T-helper 2 cell (primary cell): ENCODE measurements around the gene IKZF3.
"Not testable (repeated sequence)": the region's sequence is repeated elsewhere in the genome, so short reads cannot be mapped to it uniquely, and the experiment has no call there.

Experiments used
- DNase-seq, 5 experiments: peaks; one replicate each; pipeline versions ENCODE4 v3.0.0 to v3.0.0-alpha.2; 2012 to 2022

Gene IKZF3

GRCh38 chr17:39777534-39778365 is 86.4 kb downstream of the IKZF3 start:
- DNase-seq: peak in 1 of 5 experiments; percentile 89

- DNase-seq: peak in 1 of 5 experiments; percentile 65
Observed at GRCh38 chr17:39776252-39776651, 87.9 kb downstream of the IKZF3 start.

GRCh38 chr17:39775031-39775430 is 89.1 kb downstream of the IKZF3 start:
- no peak for DNase-seq

- no peak for DNase-seq
Observed at GRCh38 chr17:39774047-39774446, 90.1 kb downstream of the IKZF3 start.

- peak in 2 of 5 experiments; percentile 58 to 61 for DNase-seq
Observed at GRCh38 chr17:39772987-39773934, 90.9 kb downstream of the IKZF3 start.

- DNase-seq: no peak
Observed at GRCh38 chr17:39772415-39772814, 91.7 kb downstream of the IKZF3 start.

- DNase-seq: peak in 4 of 5 experiments; percentile 24 to 98 (median 58)
Observed at GRCh38 chr17:39769974-39770587, 94.0 kb downstream of the IKZF3 start.

- no peak for DNase-seq
Observed at GRCh38 chr17:39767147-39767546, 97.0 kb downstream of the IKZF3 start.

- no peak for DNase-seq
Observed at GRCh38 chr17:39765766-39766165, 98.3 kb downstream of the IKZF3 start.

- no peak for DNase-seq
Observed at GRCh38 chr17:39765175-39765574, 98.9 kb downstream of the IKZF3 start.

- DNase-seq: not testable (repeated sequence)
Observed at GRCh38 chr17:39764171-39764570, 99.9 kb downstream of the IKZF3 start.

- no peak for DNase-seq
Observed at GRCh38 chr17:39763051-39763820, 100.9 kb downstream of the IKZF3 start.

GRCh38 chr17:39761861-39762496 is 102.1 kb downstream of the IKZF3 start:
- no peak for DNase-seq

- no peak for DNase-seq
Observed at GRCh38 chr17:39759204-39759603, 104.9 kb downstream of the IKZF3 start.

- DNase-seq: peak in 2 of 5 experiments; percentile 71 to 85
Observed at GRCh38 chr17:39757931-39758873, 105.9 kb downstream of the IKZF3 start.

- no peak for DNase-seq
Observed at GRCh38 chr17:39757176-39757662, 106.9 kb downstream of the IKZF3 start.

GRCh38 chr17:39756380-39757079 is 107.6 kb downstream of the IKZF3 start:
- DNase-seq: no peak

GRCh38 chr17:39755554-39756379 is 108.3 kb downstream of the IKZF3 start:
- peak in 3 of 5 experiments; percentile 25 to 74 (median 57) for DNase-seq
